T-cell (primary cell): ENCODE measurements around the gene LMBRD1. TPM values are rescaled to one million over a fixed set of nuclear protein-coding genes. Genes with fewer than 3 reads are reported as not detected.
"Not testable (repeated sequence)": the region's sequence is repeated elsewhere in the genome, so short reads cannot be mapped to it uniquely, and the experiment has no call there.

ENCODE experiments used
- ATAC-seq, 4 experiments: fragments of 200-7000 bp in 3 of 4; fragments of 150-1000 bp in 1 of 4; cut with Tn5 transposase; replicated peaks in 1 of 4; 1 replicate in 3 of 4; 2 replicates in 1 of 4; pipeline ENCODE4 v1.10.0; 2021; ENCODE audit warnings: moderate library complexity in 3 of 4, mild to moderate bottlenecking in 2 of 4, moderate number of reproducible peaks in 1 of 4
- CTCF ChIA-PET, 2 donors: fragments of 300-600 bp; sonication (Branson Sonifier 250); formaldehyde crosslinking; loops; one replicate each; lab custom pipeline; 2022; ENCODE audit warnings: antibody characterized with exemption in 2 of 2; lab: Charles Lee
- POLR2A ChIA-PET, 2 donors: fragments of 300-600 bp; sonication (Branson Sonifier 250); formaldehyde crosslinking; loops; one replicate each; lab custom pipeline; 2022; ENCODE audit warnings: antibody characterized with exemption in 2 of 2; lab: Charles Lee
- DNase-seq, 35 experiments: peaks; one replicate each; pipeline versions ENCODE4 v3.0.0 to v3.0.0-alpha.2; 2013 to 2023
- H3K27ac ChIP-seq: one replicate; pipeline ENCODE4 v1.5.1; 2013; ENCODE audit warnings: low read length
- H3K27me3 ChIP-seq, 2 experiments: replicated peaks in 1 of 2; 1 replicate in 1 of 2; 2 replicates in 1 of 2; pipeline versions ENCODE4 v1.6.1 to v1.7.0; 2013; ENCODE audit warnings: low read length in 1 of 2, mixed read lengths in 1 of 2; ENCODE audit not compliant: control insufficient read depth in 2 of 2, insufficient read depth in 2 of 2; ENCODE audit errors: extremely low read depth in 1 of 2
- H3K36me3 ChIP-seq, 2 donors: 1 replicate in 1 of 2; 2 replicates in 1 of 2; pipeline versions ENCODE4 v1.6.1 to v1.7.0; 2013; ENCODE audit warnings: low read length in 1 of 2; ENCODE audit not compliant: control insufficient read depth in 2 of 2, insufficient read depth in 1 of 2; ENCODE audit errors: extremely low read depth in 1 of 2
- H3K4me1 ChIP-seq, 2 experiments: 1 replicate in 1 of 2; 2 replicates in 1 of 2; pipeline versions ENCODE4 v1.6.1 to v1.7.0; 2013; ENCODE audit warnings: low read length in 2 of 2, mixed read lengths in 1 of 2; ENCODE audit not compliant: insufficient read depth in 2 of 2, control insufficient read depth in 1 of 2; ENCODE audit errors: extremely low read depth in 1 of 2
- H3K4me3 ChIP-seq, 2 donors: 1 replicate in 1 of 2; 2 replicates in 1 of 2; pipeline versions ENCODE4 v1.5.1 to v1.7.0; 2013; ENCODE audit warnings: mild to moderate bottlenecking in 2 of 2, low read length in 1 of 2, moderate library complexity in 1 of 2; ENCODE audit not compliant: control insufficient read depth in 1 of 2; ENCODE audit errors: extremely low read depth in 1 of 2
- H3K9me3 ChIP-seq: 2 replicates; pipeline ENCODE4 v1.7.0; 2013
- H3K27ac Mint-ChIP-seq, 2 donors: one replicate each; pipeline ENCODE4 v1.8.0; 2020 to 2021; ENCODE audit warnings: mild to moderate bottlenecking in 2 of 2, mixed read lengths in 2 of 2
- H3K27me3 Mint-ChIP-seq, 2 donors: one replicate each; pipeline ENCODE4 v1.8.0; 2021 to 2022; ENCODE audit warnings: mixed read lengths in 2 of 2
- H3K36me3 Mint-ChIP-seq: one replicate; pipeline ENCODE4 v1.8.0; 2021; ENCODE audit warnings: mixed read lengths
- H3K4me1 Mint-ChIP-seq, 3 donors: one replicate each; pipeline ENCODE4 v1.8.0; 2020 to 2022; ENCODE audit warnings: mixed read lengths in 3 of 3, mild to moderate bottlenecking in 1 of 3
- H3K4me3 Mint-ChIP-seq, 3 donors: one replicate each; pipeline ENCODE4 v1.8.0; 2020 to 2022; ENCODE audit warnings: mild to moderate bottlenecking in 3 of 3, mixed read lengths in 3 of 3, moderate library complexity in 3 of 3
- H3K9me3 Mint-ChIP-seq, 3 donors: one replicate each; pipeline ENCODE4 v1.8.0; 2020 to 2022; ENCODE audit warnings: mixed read lengths in 3 of 3
- WGBS: methylation state at CpG from one replicate; pipeline ENCODE4 v1.1.5; 2013; ENCODE audit warnings: missing lambda C conversion rate; ENCODE audit not compliant: insufficient coverage; 5-methylcytosine and 5-hydroxymethylcytosine counted together
- total RNA-seq, 35 experiments: library from RNA in 6 of 35; stranded (reverse) in 6 of 35; fragments of 120-200 nt in 1 of 35; gene quantifications; one replicate each; pipeline versions ENCODE4 v1.2.1 to v1.2.4 and lab custom pipeline; 2013 to 2026

Gene LMBRD1
- total RNA-seq, 5 donors from 2014 or later (not counting 1 experiment from before 2014, with no cell fraction given) = 37.1 to 41.5 (median 37.7) TPM

GRCh38 chr6:69795469-69796072 is 1.2 kb downstream of the LMBRD1 start:
- Mint-ChIP-seq H3K27me3 (no peaks in the 10 kb centered on the region), H3K9me3 (no peaks in the 10 kb centered on the region), H3K36me3 (no peaks in the 10 kb centered on the region), H3K4me1 (peaks cover 58 to 63% (median 59%) of the 10 kb centered on the region in 3 donors), H3K27ac (peak overlapping the region; percentile 91 to 93), H3K4me3 (peak overlapping the region; percentile 89 to 94 (median 93))
- WGBS = no CpG with 5 or more reads among the region's 5 CpGs
- ATAC-seq (no peak), DNase-seq (peak in 1 of 35 experiments; percentile 14)
- Histone ChIP-seq H3K9me3 (no peaks in the 10 kb centered on the region), H3K27me3 (no peaks in the 10 kb centered on the region), H3K36me3 (no peaks in the 10 kb centered on the region), H3K27ac (peak overlapping the region; percentile 96), H3K4me3 (peak overlapping the region; percentile 68 to 91), H3K4me1 (peaks cover 10 to 17% of the 10 kb centered on the region in 2 experiments)
- ChIA-PET CTCF (interaction anchor here (0.6 to 2.8 kb wide), 5 partner anchors 20 to 618 kb away, joined by 3 to 34 read pairs (median 4); partner anchors contain the start of gene FAM135A (in 1 of the 2)), POLR2A (interaction anchor here in 1 of 2 donors (0.6 to 1.0 kb wide), 5 partner anchors 9 to 1033 kb away, joined by 3 to 6 read pairs (median 5); no protein-coding TSS in a partner anchor)

DNA sequence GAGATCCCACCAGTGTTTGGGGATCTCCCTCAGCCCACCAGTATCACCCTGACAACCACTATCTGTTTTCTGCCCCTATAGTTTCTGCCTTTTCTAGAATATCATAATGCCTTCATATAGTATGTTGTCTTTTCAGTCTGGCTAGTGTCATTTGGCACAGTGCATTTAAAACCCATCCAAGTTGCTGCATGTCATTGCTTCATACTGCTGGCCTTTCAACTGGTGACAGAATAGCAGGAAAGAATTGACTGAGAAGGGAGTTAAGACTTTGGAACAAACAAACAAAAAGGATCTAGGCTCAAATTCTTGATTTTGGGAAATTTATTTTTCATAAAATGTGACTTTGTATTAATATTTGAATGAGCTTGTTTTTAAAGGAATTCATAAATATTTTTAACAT is 4.5 kb downstream of the LMBRD1 start:
- Histone ChIP-seq H3K4me1 (peaks cover 10 to 13% of the 10 kb centered on the region in 2 experiments), H3K27ac (no peak overlapping the region), H3K36me3 (peaks cover 0 to 18% of the 10 kb centered on the region in 2 donors), H3K4me3 (no peak overlapping the region), H3K27me3 (no peaks in the 10 kb centered on the region), H3K9me3 (no peaks in the 10 kb centered on the region)
- H3K36me3 Mint-ChIP-seq = peaks cover 11% of the 10 kb centered on the region
- H3K27me3 Mint-ChIP-seq = no peaks in the 10 kb centered on the region
- no peak overlapping the region for H3K4me3 Mint-ChIP-seq
- H3K4me1 Mint-ChIP-seq = peaks cover 54 to 72% (median 66%) of the 10 kb centered on the region in 3 donors
- DNase-seq (no peak), ATAC-seq (no peak)
- H3K27ac Mint-ChIP-seq = no peak overlapping the region
- POLR2A ChIA-PET = interaction anchor here in 1 of 2 donors (0.6 kb wide), 1 partner anchor 182 kb away, joined by 8 read pairs; no protein-coding TSS in a partner anchor
- H3K9me3 Mint-ChIP-seq = no peaks in the 10 kb centered on the region
- CTCF ChIA-PET = interaction anchor here (0.6 to 0.8 kb wide), 2 partner anchors 24 to 29 kb away, joined by 3 read pairs; no protein-coding TSS in a partner anchor

GRCh38 chr6:69791065-69791471 is 5.7 kb downstream of the LMBRD1 start:
- Mint-ChIP-seq H3K27ac (peak overlapping the region; percentile 4 to 7), H3K4me1 (peaks cover 52 to 77% (median 70%) of the 10 kb centered on the region in 3 donors), H3K36me3 (peaks cover 14% of the 10 kb centered on the region), H3K9me3 (no peaks in the 10 kb centered on the region), H3K27me3 (no peaks in the 10 kb centered on the region), H3K4me3 (no peak overlapping the region)
- ATAC-seq = no peak
- H3K36me3 ChIP-seq = peaks cover 0 to 20% of the 10 kb centered on the region in 2 donors
- H3K9me3 ChIP-seq = no peaks in the 10 kb centered on the region
- H3K4me1 ChIP-seq = peaks cover 8 to 9% of the 10 kb centered on the region in 2 experiments
- POLR2A ChIA-PET = no interaction called here
- H3K27me3 ChIP-seq = no peaks in the 10 kb centered on the region
- no peak overlapping the region for H3K27ac ChIP-seq
- DNase-seq = no peak
- CTCF ChIA-PET = interaction anchor here in 1 of 2 donors (0.6 kb wide), 1 partner anchor 25 kb away, joined by 3 read pairs; no protein-coding TSS in a partner anchor
- 86% methylated on average over 2 of the region's 2 CpGs for WGBS
- no peak overlapping the region for H3K4me3 ChIP-seq

DNA sequence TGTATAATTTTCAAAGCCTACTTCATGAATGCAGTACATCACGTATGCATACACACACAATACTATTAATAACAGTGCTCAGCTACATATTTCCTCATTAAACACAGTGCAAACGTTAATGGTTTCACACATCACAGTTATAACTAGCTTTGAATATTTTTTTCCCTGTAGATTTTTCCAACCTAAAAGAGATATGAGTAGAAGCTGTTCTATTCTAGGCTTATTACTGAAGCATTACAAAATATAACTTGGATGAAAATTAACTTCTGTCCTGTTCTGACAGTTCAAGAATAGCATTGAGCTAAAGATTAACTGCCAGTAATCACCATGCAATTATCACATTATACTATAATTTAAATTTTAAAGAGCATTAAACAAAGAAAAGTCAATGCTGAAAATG is 6.2 kb downstream of the LMBRD1 start:
- ATAC-seq = no peak
- Mint-ChIP-seq H3K27me3 (no peaks in the 10 kb centered on the region), H3K4me1 (peaks cover 52 to 76% (median 70%) of the 10 kb centered on the region in 3 donors), H3K36me3 (peaks cover 14% of the 10 kb centered on the region), H3K4me3 (no peak overlapping the region), H3K9me3 (no peaks in the 10 kb centered on the region), H3K27ac (no peak overlapping the region)
- Histone ChIP-seq H3K4me3 (no peak overlapping the region), H3K27me3 (no peaks in the 10 kb centered on the region), H3K36me3 (peaks cover 0 to 20% of the 10 kb centered on the region in 2 donors), H3K4me1 (peaks cover 4 to 9% of the 10 kb centered on the region in 2 experiments), H3K27ac (no peak overlapping the region), H3K9me3 (no peaks in the 10 kb centered on the region)
- no peak for DNase-seq
- no CpG with 5 or more reads among the region's 2 CpGs for WGBS
- ChIA-PET CTCF (no interaction called here), POLR2A (no interaction called here)

GRCh38 chr6:69789578-69789977 is 7.2 kb downstream of the LMBRD1 start:
- peaks cover 2 to 6% of the 10 kb centered on the region in 2 experiments for H3K4me1 ChIP-seq
- no peaks in the 10 kb centered on the region for H3K9me3 ChIP-seq
- DNase-seq = no peak
- no CpG with 5 or more reads among the region's 1 CpG for WGBS
- Mint-ChIP-seq H3K4me1 (peaks cover 52 to 76% (median 70%) of the 10 kb centered on the region in 3 donors), H3K4me3 (no peak overlapping the region), H3K9me3 (no peaks in the 10 kb centered on the region), H3K27me3 (no peaks in the 10 kb centered on the region), H3K36me3 (peaks cover 23% of the 10 kb centered on the region), H3K27ac (no peak overlapping the region)
- no peak overlapping the region for H3K4me3 ChIP-seq
- ChIA-PET CTCF (no interaction called here), POLR2A (interaction anchor here (0.6 to 1.1 kb wide), 2 partner anchors 8 to 40 kb away, joined by 5 read pairs; no protein-coding TSS in a partner anchor)
- H3K36me3 ChIP-seq = peaks cover 0 to 20% of the 10 kb centered on the region in 2 donors
- no peak overlapping the region for H3K27ac ChIP-seq
- ATAC-seq = no peak
- H3K27me3 ChIP-seq = no peaks in the 10 kb centered on the region

DNA sequence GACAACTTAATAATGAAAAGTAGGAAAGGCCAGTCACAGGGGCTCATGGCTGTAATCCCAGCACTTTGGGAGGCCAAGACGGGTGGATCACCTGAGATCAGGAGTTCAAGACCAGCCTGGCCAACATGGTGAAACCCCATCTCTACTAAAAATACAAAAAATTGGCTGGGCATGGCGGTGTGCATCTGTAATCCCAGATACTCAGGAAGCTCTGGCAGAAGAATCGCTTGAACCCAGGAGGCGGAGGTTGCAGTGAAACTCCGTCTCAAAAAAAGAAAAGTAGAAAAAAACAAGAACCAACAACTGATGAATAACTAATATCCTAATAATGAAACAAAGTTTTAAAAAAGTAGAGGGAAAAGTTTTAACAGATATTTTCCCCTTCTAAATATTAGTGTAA is 9.4 kb downstream of the LMBRD1 start:
- POLR2A ChIA-PET, H3K9me3 Mint-ChIP-seq, H3K27me3 Mint-ChIP-seq, H3K27ac ChIP-seq, DNase-seq, H3K27me3 ChIP-seq, H3K4me3 Mint-ChIP-seq, H3K4me3 ChIP-seq, H3K4me1 ChIP-seq, ATAC-seq, CTCF ChIA-PET, H3K27ac Mint-ChIP-seq, H3K9me3 ChIP-seq: not testable (repeated sequence)
- H3K36me3 ChIP-seq = peaks cover 0 to 20% of the 10 kb centered on the region in 2 donors
- WGBS = no CpG with 5 or more reads among the region's 5 CpGs
- Mint-ChIP-seq H3K4me1 (peaks cover 41 to 77% (median 67%) of the 10 kb centered on the region in 3 donors), H3K36me3 (peaks cover 28% of the 10 kb centered on the region)
